ENCODE data around the gene ESPNL.

GRCh38 chr2:238130111-238130695, 30.1 kb downstream of the ESPNL start:
- TF ChIP-seq CTCF (conservative IDR thresholded peaks at IDR 0.05; ENCODE audit: low read depth, low read length) (no peak), POLR2A (IDR thresholded peaks at IDR 0.05; ENCODE audit: low read depth, low read length) (no peak), MXI1 (IDR thresholded peaks at IDR 0.05; ENCODE audit: borderline replicate concordance, low read depth, low read length) (no peak), RFX5 (IDR thresholded peaks at IDR 0.05; ENCODE audit: low read depth, low read length) (no peak), CEBPB (IDR thresholded peaks at IDR 0.05; ENCODE audit: low read depth, low read length) (no peak), CHD1 (IDR thresholded peaks at IDR 0.05; ENCODE audit: low read depth, low read length) (no peak), SMC3 (IDR thresholded peaks at IDR 0.05; ENCODE audit: low read depth, low read length) (no peak), USF2 (IDR thresholded peaks at IDR 0.05; ENCODE audit: low read depth, low read length) (no peak)

Measured in IMR-90 (cell line).